Body of pancreas (tissue), 4 donors: ENCODE data around the gene CDK5RAP1. TPM values are rescaled to one million over a fixed set of nuclear protein-coding genes. Genes with fewer than 3 reads are reported as not detected.

Source experiments
- ATAC-seq: fragments of 150-250 bp; one replicate; pipeline ENCODE4 v1.9.1; 2016
- DNase-seq, 4 donors: peaks; one replicate each; pipeline ENCODE4 v3.0.0-alpha.2; 2019
- H3K27ac ChIP-seq, 4 donors: fragments of 200-600 bp; sonication (generic); 1 replicate in 3 of 4; 2 replicates in 1 of 4; pipeline versions ENCODE4 v1.5.1 to v1.6.1; 2016 to 2019; ENCODE audit warnings: mild to moderate bottlenecking in 1 of 4, mixed read lengths in 1 of 4, moderate library complexity in 1 of 4
- H3K27me3 ChIP-seq, 2 donors: fragments of 200-600 bp; sonication (generic); one replicate each; pipeline ENCODE4 v1.6.0; 2016; ENCODE audit warnings: mild to moderate bottlenecking in 1 of 2
- H3K36me3 ChIP-seq, 2 donors: fragments of 200-600 bp; sonication (generic); replicated peaks in 1 of 2; 2 replicates each; pipeline ENCODE4 v1.5.1; 2016; ENCODE audit warnings: low read depth in 2 of 2; ENCODE audit not compliant: insufficient read depth in 1 of 2
- H3K4me1 ChIP-seq: fragments of 200-600 bp; sonication (generic); one replicate; pipeline ENCODE4 v1.6.0; 2016
- H3K4me3 ChIP-seq, 2 donors: fragments of 200-600 bp; sonication (generic); 1 replicate in 1 of 2; 2 replicates in 1 of 2; pipeline ENCODE4 v1.5.1; 2016 to 2019
- H3K9me3 ChIP-seq, 3 donors: fragments of 200-600 bp; sonication (generic); 1 replicate in 2 of 3; 2 replicates in 1 of 3; pipeline ENCODE4 v1.5.1; 2016
- POLR2A ChIP-seq, 3 donors: fragments of 450-650 bp; IDR thresholded peaks; one replicate each; pipeline ENCODE4 v1.6.1; 2016; ENCODE audit warnings: antibody characterized with exemption in 3 of 3, mild to moderate bottlenecking in 2 of 3
- WGBS, 2 donors: methylation state at CpG; one replicate each; pipeline ENCODE4 v1.1.5; 2017; 5-methylcytosine and 5-hydroxymethylcytosine counted together
- intact Hi-C: fragments of 100-400 bp; cut with DNase I; formaldehyde crosslinking; loops from one replicate; pipeline ENCODE4 v1.15.1; 2023
- total RNA-seq, 2 donors: library from RNA; depleted of rRNA; stranded (reverse); fragments of >200 nt; gene quantifications; one replicate each; pipeline ENCODE4 v1.1.0, GENCODE V29; 2016
- TF ChIP-seq, protein P1 (sequence below), 7 experiments: fragments of 450-650 bp in 4 of 7; fragments of 200-600 bp in 3 of 7; sonication (generic) in 3 of 7; IDR thresholded peaks; one replicate each; pipeline ENCODE4 v1.5.1; 2016 to 2019; ENCODE audit warnings: antibody characterized with exemption in 7 of 7

Gene CDK5RAP1
- total RNA-seq, 2 donors from 2014 or later = 8.8 to 27.0 TPM

DNA sequence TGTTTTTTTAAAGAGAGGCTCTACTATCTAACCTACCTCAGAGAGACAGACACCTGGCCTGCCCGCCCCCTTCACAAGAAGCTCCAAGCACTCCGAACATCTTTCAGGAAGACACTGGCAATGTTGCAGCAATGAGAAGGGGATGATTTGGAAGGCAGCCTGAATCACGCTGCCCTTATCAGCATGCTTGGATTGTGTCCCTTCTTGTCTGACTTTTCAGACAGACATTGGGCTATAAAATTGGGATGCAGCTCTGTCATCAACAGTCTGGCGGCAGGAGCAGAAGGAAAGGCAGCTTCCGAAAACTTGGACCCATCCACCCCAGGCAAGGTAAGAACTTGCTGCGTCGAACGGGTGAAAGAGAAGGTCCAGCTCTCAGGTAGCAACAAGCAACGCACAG, 56.0 kb downstream of the CDK5RAP1 start:
- Histone ChIP-seq H3K27me3 (no peaks in the 10 kb centered on the region), H3K4me1 (no peaks in the 10 kb centered on the region), H3K4me3 (no peak overlapping the region), H3K36me3 (no peaks in the 10 kb centered on the region), H3K9me3 (no peaks in the 10 kb centered on the region), H3K27ac (no peak overlapping the region)
- WGBS, 2 donors = 68 to 69% methylated on average over 9 of the region's 9 CpGs
- no peak for ATAC-seq
- no peak for DNase-seq
- intact Hi-C loops = no loop called here
- TF ChIP-seq, protein P1, sequence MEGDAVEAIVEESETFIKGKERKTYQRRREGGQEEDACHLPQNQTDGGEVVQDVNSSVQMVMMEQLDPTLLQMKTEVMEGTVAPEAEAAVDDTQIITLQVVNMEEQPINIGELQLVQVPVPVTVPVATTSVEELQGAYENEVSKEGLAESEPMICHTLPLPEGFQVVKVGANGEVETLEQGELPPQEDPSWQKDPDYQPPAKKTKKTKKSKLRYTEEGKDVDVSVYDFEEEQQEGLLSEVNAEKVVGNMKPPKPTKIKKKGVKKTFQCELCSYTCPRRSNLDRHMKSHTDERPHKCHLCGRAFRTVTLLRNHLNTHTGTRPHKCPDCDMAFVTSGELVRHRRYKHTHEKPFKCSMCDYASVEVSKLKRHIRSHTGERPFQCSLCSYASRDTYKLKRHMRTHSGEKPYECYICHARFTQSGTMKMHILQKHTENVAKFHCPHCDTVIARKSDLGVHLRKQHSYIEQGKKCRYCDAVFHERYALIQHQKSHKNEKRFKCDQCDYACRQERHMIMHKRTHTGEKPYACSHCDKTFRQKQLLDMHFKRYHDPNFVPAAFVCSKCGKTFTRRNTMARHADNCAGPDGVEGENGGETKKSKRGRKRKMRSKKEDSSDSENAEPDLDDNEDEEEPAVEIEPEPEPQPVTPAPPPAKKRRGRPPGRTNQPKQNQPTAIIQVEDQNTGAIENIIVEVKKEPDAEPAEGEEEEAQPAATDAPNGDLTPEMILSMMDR (IDR thresholded peaks at IDR 0.05) = no peak
- no peak for TF ChIP-seq POLR2A (IDR thresholded peaks at IDR 0.05)

DNA sequence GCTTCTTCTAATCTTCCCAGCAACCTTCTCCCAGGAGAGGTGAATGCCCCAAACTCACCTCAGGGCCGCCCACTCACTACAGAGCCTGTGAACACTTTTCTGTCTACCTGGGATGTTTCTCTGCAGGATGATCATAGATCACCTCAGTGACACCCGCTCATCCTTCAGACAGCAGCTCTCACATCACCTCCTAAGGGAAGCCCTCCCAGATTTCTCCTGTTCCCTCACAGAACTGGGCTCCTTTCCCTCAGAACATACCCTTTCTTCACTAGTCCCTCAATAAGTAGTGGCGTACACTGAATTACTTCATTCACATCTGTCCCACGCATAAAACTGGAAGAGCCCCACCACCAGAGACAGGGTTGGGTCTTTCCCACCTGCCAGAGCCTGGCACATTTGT, 57.8 kb downstream of the CDK5RAP1 start:
- DNase-seq (no peak), ATAC-seq (no peak)
- no peaks in the 10 kb centered on the region for H3K4me1 ChIP-seq
- 85 to 89% methylated on average over 4 of the region's 4 CpGs for WGBS, 2 donors
- no peak overlapping the region for H3K4me3 ChIP-seq
- no peaks in the 10 kb centered on the region for H3K9me3 ChIP-seq
- H3K27ac ChIP-seq = no peak overlapping the region
- no peaks in the 10 kb centered on the region for H3K36me3 ChIP-seq
- TF ChIP-seq, protein P1 (IDR thresholded peaks at IDR 0.05) = no peak
- TF ChIP-seq POLR2A (IDR thresholded peaks at IDR 0.05) = no peak
- H3K27me3 ChIP-seq = no peaks in the 10 kb centered on the region
- intact Hi-C loops = no loop called here

DNA sequence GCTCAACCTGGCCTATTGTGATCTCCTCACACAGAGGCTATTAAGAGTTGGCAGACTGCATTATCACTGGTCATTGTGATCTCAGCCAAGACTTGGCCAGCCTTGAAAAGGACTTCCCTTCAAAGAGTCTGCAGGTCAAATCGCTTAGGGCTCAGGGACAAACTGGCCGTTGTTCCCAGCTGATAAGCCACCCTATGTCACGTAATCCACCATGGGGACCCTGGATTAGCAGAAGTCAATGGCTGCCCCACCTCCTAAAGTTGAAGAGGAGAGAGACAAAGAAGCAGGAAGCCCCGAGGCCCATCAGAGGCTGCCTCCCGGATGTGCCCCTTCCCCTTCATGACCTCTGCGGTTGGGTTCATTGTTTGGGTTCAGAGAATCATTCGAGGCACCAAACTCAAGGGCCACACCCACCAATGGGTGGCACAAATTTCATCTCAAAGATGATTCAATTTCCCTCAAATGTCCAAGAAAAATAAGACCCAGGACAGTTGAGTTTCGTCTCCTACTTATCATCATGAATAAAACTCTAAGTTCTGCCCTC, 61.7 kb downstream of the CDK5RAP1 start:
- no peak for ATAC-seq
- no peaks in the 10 kb centered on the region for H3K27me3 ChIP-seq
- no peak for TF ChIP-seq POLR2A (IDR thresholded peaks at IDR 0.05)
- TF ChIP-seq, protein P1 (IDR thresholded peaks at IDR 0.05) = no peak
- no peak overlapping the region for H3K4me3 ChIP-seq
- intact Hi-C loops = no loop called here
- no peak for DNase-seq
- WGBS, 2 donors = 47 to 68% methylated on average over 5 to 8 of the region's 8 CpGs
- no peaks in the 10 kb centered on the region for H3K36me3 ChIP-seq
- no peaks in the 10 kb centered on the region for H3K4me1 ChIP-seq
- no peak overlapping the region for H3K27ac ChIP-seq
- H3K9me3 ChIP-seq = no peaks in the 10 kb centered on the region

DNA sequence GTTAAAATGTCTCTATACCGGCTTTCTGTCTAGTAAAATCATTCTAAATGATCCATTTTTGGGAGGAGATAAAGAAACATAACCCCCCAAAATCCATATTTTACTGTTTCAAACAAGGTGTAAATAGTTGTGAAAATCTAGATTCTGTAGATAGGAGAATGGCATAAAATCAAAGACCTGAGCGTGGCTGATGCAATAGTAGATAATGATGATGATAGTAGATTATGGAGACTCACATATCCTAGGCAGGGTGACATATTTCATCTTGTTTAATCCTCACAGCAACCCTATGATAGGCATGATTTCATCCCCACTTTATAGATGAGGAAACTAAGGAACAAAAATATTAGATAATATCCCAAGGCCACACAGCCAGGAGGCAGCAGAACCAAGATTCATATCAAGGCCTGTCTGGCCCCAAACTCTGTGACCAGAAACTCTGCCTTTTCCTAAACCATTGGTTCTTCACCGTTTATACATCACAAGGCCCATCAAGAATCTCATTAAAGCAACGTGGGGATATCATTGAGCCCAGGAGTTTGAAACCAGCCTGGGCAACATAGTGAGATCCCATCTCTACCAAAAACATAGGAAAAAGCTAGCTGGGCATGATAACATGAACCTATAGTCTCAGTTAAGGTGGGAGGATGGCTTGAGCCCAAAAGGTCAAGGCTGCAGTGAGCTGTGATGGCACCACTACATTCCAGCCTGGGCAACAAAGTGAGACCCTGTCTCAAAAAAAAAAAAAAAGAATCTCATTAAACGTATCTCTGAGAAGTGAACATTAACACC, 62.7 kb downstream of the CDK5RAP1 start:
- H3K27ac ChIP-seq = no peak overlapping the region
- no peaks in the 10 kb centered on the region for H3K9me3 ChIP-seq
- H3K4me3 ChIP-seq = no peak overlapping the region
- H3K36me3 ChIP-seq = no peaks in the 10 kb centered on the region
- H3K27me3 ChIP-seq = no peaks in the 10 kb centered on the region
- no peak for TF ChIP-seq POLR2A (IDR thresholded peaks at IDR 0.05)
- TF ChIP-seq, protein P1 (IDR thresholded peaks at IDR 0.05) = no peak
- intact Hi-C loops = no loop called here
- no peak for ATAC-seq
- no peaks in the 10 kb centered on the region for H3K4me1 ChIP-seq
- 70 to 77% methylated on average over 5 of the region's 5 CpGs for WGBS, 2 donors
- DNase-seq = no peak
